HuH-7.5 (cell line): ENCODE results near the gene CPHXL.
A peak's percentile ranks its signal among the peaks of the same experiment; 100 is the strongest.

Source experiments
- DNase-seq: peaks from one replicate; pipeline ENCODE4 v3.0.0; 2011; ENCODE audit warnings: low spot score

The CPHXL gene

GRCh38 chr16:75726390-75726789, at the start of gene CPHXL:
Gene CPHXL (minus strand): TSS chr16:75726490. CDS start chr16:75726442, 48 bp downstream.
- DNase-seq = no peak

GRCh38 chr16:75774197-75774596, 47.9 kb upstream of the CPHXL start:
- no peak for DNase-seq

- no peak for DNase-seq
Measured at GRCh38 chr16:75770051-75770450, 43.8 kb upstream of the CPHXL start.

GRCh38 chr16:75764154-75764768, 38.0 kb upstream of the CPHXL start:
- peak; percentile 59 for DNase-seq

- no peak for DNase-seq
Measured at GRCh38 chr16:75763204-75763603, 36.9 kb upstream of the CPHXL start.

- DNase-seq = no peak
Measured at GRCh38 chr16:75762746-75763145, 36.5 kb upstream of the CPHXL start.

GRCh38 chr16:75761108-75761507, 34.8 kb upstream of the CPHXL start:
- DNase-seq = no peak

GRCh38 chr16:75760018-75760519, 33.8 kb upstream of the CPHXL start:
- DNase-seq = no peak

- no peak for DNase-seq
Measured at GRCh38 chr16:75758215-75758614, 31.9 kb upstream of the CPHXL start.

GRCh38 chr16:75754141-75754540, 27.9 kb upstream of the CPHXL start:
- peak; percentile 24 for DNase-seq

- no peak for DNase-seq
Measured at GRCh38 chr16:75750528-75750927, 24.2 kb upstream of the CPHXL start.

- no peak for DNase-seq
Measured at GRCh38 chr16:75746359-75746758, 20.1 kb upstream of the CPHXL start.

GRCh38 chr16:75745823-75746222, 19.5 kb upstream of the CPHXL start:
- DNase-seq = no peak

- no peak for DNase-seq
Measured at GRCh38 chr16:75745242-75745641, 19.0 kb upstream of the CPHXL start.

- no peak for DNase-seq
Measured at GRCh38 chr16:75742424-75743047, 16.2 kb upstream of the CPHXL start.

- no peak for DNase-seq
Measured at GRCh38 chr16:75733305-75734211, 7.3 kb upstream of the CPHXL start.

GRCh38 chr16:75732871-75733270, 6.6 kb upstream of the CPHXL start:
- DNase-seq = no peak

- peak; percentile 25 for DNase-seq
Measured at GRCh38 chr16:75727221-75727620, 931 bp upstream of the CPHXL start.

GRCh38 chr16:75718452-75718851, 7.8 kb downstream of the CPHXL start:
- DNase-seq = no peak

GRCh38 chr16:75714661-75715060, 11.6 kb downstream of the CPHXL start:
- no peak for DNase-seq

GRCh38 chr16:75710344-75710743, 15.9 kb downstream of the CPHXL start:
- no peak for DNase-seq

- no peak for DNase-seq
Measured at GRCh38 chr16:75703306-75703705, 23.0 kb downstream of the CPHXL start.

GRCh38 chr16:75702242-75702641, 24.0 kb downstream of the CPHXL start:
- DNase-seq = no peak
